H1 (cell line): ENCODE results near the gene ASIC1. TPM values are rescaled to one million over a fixed set of nuclear protein-coding genes. Genes with fewer than 3 reads are reported as not detected.

Experiments
- CTCF ChIA-PET: fragments of 300-600 bp; sonication (Branson Sonifier 250); formaldehyde crosslinking; loops from one replicate; lab custom pipeline; 2021; ENCODE audit not compliant: partially characterized antibody; lab: Charles Lee
- POLR2A ChIA-PET: fragments of 300-600 bp; sonication (Branson Sonifier 250); formaldehyde crosslinking; loops from one replicate; lab custom pipeline; 2021; ENCODE audit warnings: inconsistent platforms; ENCODE audit not compliant: partially characterized antibody; lab: Charles Lee
- DNase-seq, 2 experiments: peaks; one replicate each; pipeline versions ENCODE4 v3.0.0 to v3.0.0-alpha.2; 2010 to 2022; ENCODE audit warnings: low spot score in 2 of 2, low read depth in 1 of 2, mixed read lengths in 1 of 2
- FAIRE-seq: peaks from 2 replicates; lab custom pipeline; 2011; peaks lifted over from hg19 to GRCh38; lab: Jason Lieb, UNC
- H2AFZ ChIP-seq: 2 replicates; pipeline ENCODE4 v1.8.1; 2012; ENCODE audit warnings: low read length, inconsistent platforms
- H2AK5ac ChIP-seq: 2 replicates; pipeline ENCODE4 v1.6.1; 2013; ENCODE audit warnings: low read depth, low read length
- H2BK120ac ChIP-seq: replicated peaks from 2 replicates; pipeline ENCODE3; 2013; ENCODE audit warnings: low read depth, low read length, inconsistent platforms
- H2BK12ac ChIP-seq: 2 replicates; pipeline ENCODE4 v1.6.1; 2013; ENCODE audit warnings: low read depth, low read length
- H2BK15ac ChIP-seq: 2 replicates; pipeline ENCODE4 v1.6.1; 2013; ENCODE audit warnings: low read length
- H2BK20ac ChIP-seq: 2 replicates; pipeline ENCODE4 v1.6.1; 2013; ENCODE audit warnings: low read length
- H2BK5ac ChIP-seq: 2 replicates; pipeline ENCODE4 v1.6.1; 2013; ENCODE audit warnings: low read depth, low read length
- H3K14ac ChIP-seq: 2 replicates; pipeline ENCODE4 v1.6.1; 2013; ENCODE audit warnings: inconsistent platforms; ENCODE audit not compliant: insufficient read length
- H3K18ac ChIP-seq: 2 replicates; pipeline ENCODE4 v1.6.1; 2013; ENCODE audit warnings: low read length; ENCODE audit errors: extremely low read depth
- H3K23ac ChIP-seq: 2 replicates; pipeline ENCODE4 v1.6.1; 2013; ENCODE audit warnings: inconsistent platforms; ENCODE audit not compliant: insufficient read length
- H3K23me2 ChIP-seq: 2 replicates; pipeline ENCODE4 v1.6.1; 2013; ENCODE audit warnings: low read depth, low read length
- H3K27ac ChIP-seq: 2 replicates; pipeline ENCODE4 v1.6.1; 2011; ENCODE audit warnings: low read depth, low read length, inconsistent platforms
- H3K27me3 ChIP-seq, 4 experiments: replicated peaks in 1 of 4; 1 replicate in 1 of 4; 2 replicates in 3 of 4; pipeline versions ENCODE4 v1.6.1 to v1.8.1; 2011 to 2013; ENCODE audit warnings: low read length in 3 of 4, mild to moderate bottlenecking in 3 of 4, inconsistent platforms in 2 of 4, mixed read lengths in 2 of 4, moderate library complexity in 1 of 4; ENCODE audit not compliant: control insufficient read depth in 3 of 4, insufficient read depth in 3 of 4; ENCODE audit errors: extremely low read depth in 1 of 4
- H3K36me3 ChIP-seq, 4 experiments: 2 replicates each; pipeline versions ENCODE4 v1.6.1 to v1.8.1; 2011 to 2013; ENCODE audit warnings: mild to moderate bottlenecking in 4 of 4, low read length in 3 of 4, moderate library complexity in 2 of 4, control low read depth in 1 of 4, inconsistent platforms in 1 of 4; ENCODE audit not compliant: insufficient read depth in 4 of 4, control insufficient read depth in 2 of 4
- H3K4ac ChIP-seq: replicated peaks from 2 replicates; pipeline ENCODE3; 2013; ENCODE audit warnings: low read length, low read depth, mixed read lengths, inconsistent platforms; ENCODE audit not compliant: insufficient read length
- H3K4me1 ChIP-seq, 4 experiments: replicated peaks in 1 of 4; 1 replicate in 1 of 4; 2 replicates in 3 of 4; pipeline versions ENCODE4 v1.6.1 to v1.8.1; 2011 to 2013; ENCODE audit warnings: low read length in 3 of 4, inconsistent platforms in 2 of 4, mixed read lengths in 1 of 4; ENCODE audit not compliant: insufficient read depth in 4 of 4, control insufficient read depth in 3 of 4
- H3K4me2 ChIP-seq, 2 experiments: 2 replicates each; pipeline versions ENCODE4 v1.6.1 to v1.8.1; 2011 to 2013; ENCODE audit warnings: low read depth in 2 of 2, low read length in 2 of 2, control low read depth in 1 of 2, inconsistent platforms in 1 of 2, mild to moderate bottlenecking in 1 of 2; ENCODE audit not compliant: insufficient read depth in 1 of 2
- H3K4me3 ChIP-seq, 4 experiments: fragments of 200-600, 300-600 bp in 1 of 4; sonication (generic), shearing (Covaris generic), sonication (Bioruptor Twin) in 1 of 4; 2 replicates each; pipeline versions ENCODE4 v1.5.1 to v1.8.1; 2011 to 2016; ENCODE audit warnings: low read length in 4 of 4, low read depth in 3 of 4, control low read depth in 2 of 4, inconsistent platforms in 2 of 4, mild to moderate bottlenecking in 2 of 4, mixed read lengths in 1 of 4, moderate library complexity in 1 of 4; ENCODE audit not compliant: insufficient read depth in 2 of 4; ENCODE audit errors: extremely low read depth in 1 of 4
- H3K56ac ChIP-seq: replicated peaks from 2 replicates; pipeline ENCODE3; 2013; ENCODE audit warnings: low read depth, mild to moderate bottlenecking, mixed read lengths, low read length, inconsistent platforms; ENCODE audit not compliant: insufficient read length
- H3K79me1 ChIP-seq: 2 replicates; pipeline ENCODE4 v1.6.1; 2013; ENCODE audit warnings: low read depth, low read length, control low read depth
- H3K79me2 ChIP-seq, 2 experiments: 2 replicates each; pipeline versions ENCODE4 v1.6.1 to v1.8.1; 2012 to 2013; ENCODE audit warnings: low read length in 2 of 2, mild to moderate bottlenecking in 2 of 2, inconsistent platforms in 1 of 2; ENCODE audit not compliant: insufficient read depth in 2 of 2, control insufficient read depth in 1 of 2
- H3K9ac ChIP-seq, 4 experiments: replicated peaks in 1 of 4; 1 replicate in 1 of 4; 2 replicates in 3 of 4; pipeline versions ENCODE4 v1.6.1 to v1.8.1; 2011 to 2013; ENCODE audit warnings: low read depth in 3 of 4, low read length in 3 of 4, control low read depth in 2 of 4, mild to moderate bottlenecking in 2 of 4, moderate library complexity in 2 of 4, inconsistent platforms in 1 of 4; ENCODE audit errors: extremely low read depth in 1 of 4
- H3K9me3 ChIP-seq, 2 experiments: 2 replicates each; pipeline versions ENCODE4 v1.6.1 to v1.8.1; 2012 to 2013; ENCODE audit warnings: mild to moderate bottlenecking in 2 of 2, moderate library complexity in 2 of 2, control low read depth in 1 of 2, inconsistent platforms in 1 of 2, low read depth in 1 of 2, low read length in 1 of 2, mixed read lengths in 1 of 2; ENCODE audit not compliant: insufficient read depth in 2 of 2
- H4K20me1 ChIP-seq, 2 experiments: replicated peaks in 1 of 2; 2 replicates each; pipeline versions ENCODE3 to v1.8.1; 2011 to 2013; ENCODE audit warnings: inconsistent platforms in 2 of 2, low read length in 2 of 2, mild to moderate bottlenecking in 1 of 2; ENCODE audit not compliant: insufficient read depth in 2 of 2, control insufficient read depth in 1 of 2
- H4K5ac ChIP-seq: 2 replicates; pipeline ENCODE4 v1.6.1; 2013; ENCODE audit warnings: low read length, low read depth, mixed read lengths, inconsistent platforms; ENCODE audit not compliant: insufficient read length
- H4K8ac ChIP-seq: 2 replicates; pipeline ENCODE4 v1.8.0; 2013; ENCODE audit warnings: mild to moderate bottlenecking, moderate library complexity, low read length, inconsistent platforms; ENCODE audit not compliant: insufficient read depth; ENCODE audit errors: extremely low read depth
- H4K91ac ChIP-seq: replicated peaks from 2 replicates; pipeline ENCODE3; 2013; ENCODE audit warnings: low read length, mixed read lengths, inconsistent platforms; ENCODE audit not compliant: insufficient read length
- ASH2L ChIP-seq: fragments of 200-600, 300-600 bp; sonication (generic); IDR thresholded peaks from one replicate; pipeline ENCODE4 v1.7.1; 2017; ENCODE audit warnings: low read length
- KDM1A ChIP-seq: fragments of 200-600, 300-600 bp; sonication (generic); IDR thresholded peaks from 2 replicates; pipeline ENCODE4 v1.7.1; 2016; ENCODE audit warnings: mild to moderate bottlenecking, low read length, borderline replicate concordance
- SAP30 ChIP-seq: fragments of 300-600 bp; sonication (generic); IDR thresholded peaks from 2 replicates; pipeline ENCODE4 v1.7.1; 2012; ENCODE audit warnings: low read length, moderate library complexity, mild to moderate bottlenecking, inconsistent platforms; ENCODE audit not compliant: insufficient read depth, insufficient replicate concordance
- WGBS, 2 experiments: shearing (Covaris generic) in 1 of 2; methylation state at CpG; one replicate each; pipeline versions ENCODE4 v1.1.6 to v1.1.7; 2013 to 2015; ENCODE audit warnings: low lambda C conversion rate in 2 of 2, mixed read lengths in 2 of 2, inconsistent platforms in 1 of 2, low coverage in 1 of 2, missing lambda C conversion rate in 1 of 2; ENCODE audit not compliant: insufficient replicate concordance in 2 of 2, insufficient coverage in 1 of 2, insufficient read length in 1 of 2; ENCODE audit errors: extremely low coverage in 1 of 2, missing lambda C conversion rate in 1 of 2; 5-methylcytosine and 5-hydroxymethylcytosine counted together
- polyA plus RNA-seq, 7 experiments: library from polyadenylated mRNA; depleted of rRNA in 3 of 7; stranded (reverse) in 5 of 7; unstranded in 2 of 7; fragments of >200 nt in 5 of 7; fragments of 200-250 nt in 2 of 7; gene quantifications; 1 replicate in 5 of 7; 2 replicates in 1 of 7; 4 replicates in 1 of 7; pipeline versions ENCODE4 v1.2.1 to v1.2.3, GENCODE V29; 2011 to 2013; ENCODE audit warnings: missing spikeins in 2 of 7, mixed read lengths in 2 of 7
- total RNA-seq: library from RNA; stranded (reverse); fragmentation: NEBNext Ultra II Directional; extraction: Animal tissue kit (Norgen Biotek cat#: 25700); gene quantifications from 2 replicates; pipeline ENCODE4 v1.2.1, GENCODE V29; 2021

The ASIC1 gene
- total and polyA plus RNA-seq, 2 of the 8 experiments (the other 6 are each of a cell fraction or from before 2014, with no cell fraction given): 2.4 to 4.4 TPM

DNA sequence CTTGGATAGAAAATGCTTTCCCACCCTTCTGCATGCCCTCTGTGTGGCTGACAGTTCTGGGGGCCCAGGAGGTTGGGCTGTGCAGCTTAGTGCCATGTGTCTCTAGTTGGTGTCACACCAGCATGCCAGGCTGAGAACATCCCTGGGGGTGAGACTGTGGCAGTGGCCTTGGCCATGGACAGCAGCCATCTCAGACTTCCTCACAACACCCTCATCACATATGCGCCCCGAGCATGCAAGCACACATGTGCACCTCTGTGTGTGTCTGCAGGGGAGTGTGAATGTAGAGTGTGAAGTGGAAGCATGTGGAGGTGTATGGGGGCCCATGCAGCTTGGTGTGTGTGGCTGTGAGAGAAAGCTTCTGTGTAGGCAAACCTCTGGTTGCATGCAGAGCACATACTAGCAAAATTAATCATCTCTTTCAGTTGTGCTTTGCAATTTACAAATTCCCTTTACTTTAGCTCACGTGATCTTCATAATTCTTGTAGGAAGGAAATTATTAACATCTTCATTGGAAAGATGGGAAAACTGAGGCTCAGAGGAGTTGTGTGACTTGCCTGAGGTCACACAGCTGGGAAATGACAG is 8.4 kb downstream of the ASIC1 start:
- H2BK5ac ChIP-seq: no peak overlapping the region
- no peak overlapping the region for H3K23ac ChIP-seq
- H2BK120ac ChIP-seq: no peak overlapping the region
- DNase-seq (no peak), FAIRE-seq (no peak)
- no peak overlapping the region for H2AK5ac ChIP-seq
- 86% methylated on average over 3 of the region's 3 CpGs; no CpG with 5 or more reads in 1 of the 2 experiments for WGBS, 2 experiments
- peak overlapping the region; percentile 1; the same call in 1 of the 2 replicates for H2BK12ac ChIP-seq
- no peak overlapping the region for H2AFZ ChIP-seq
- peaks cover 0 to 9% (median 2%) of the 10 kb centered on the region in 4 experiments; a peak in 4 of 7 replicates for H3K27me3 ChIP-seq
- H3K9ac ChIP-seq: no peak overlapping the region; a peak in 1 of 7 replicates
- POLR2A ChIA-PET: interaction anchor here (0.9 to 1.9 kb wide), 5 partner anchors 8 to 99 kb away, joined by 3 to 6 read pairs (median 5); partner anchors contain the start of gene SMARCD1
- H3K36me3 ChIP-seq: no peaks in the 10 kb centered on the region
- peaks cover 0 to 5% (median 0%) of the 10 kb centered on the region in 4 experiments; a peak in 2 of 7 replicates for H3K4me1 ChIP-seq
- no peaks in the 10 kb centered on the region for H3K79me2 ChIP-seq
- H3K23me2 ChIP-seq: no peaks in the 10 kb centered on the region; the same call in 1 of the 2 replicates
- no peak overlapping the region for H2BK15ac ChIP-seq
- no peak overlapping the region for H3K14ac ChIP-seq
- H2BK20ac ChIP-seq: no peak overlapping the region
- no peak overlapping the region for H4K8ac ChIP-seq
- no peak overlapping the region for H3K18ac ChIP-seq
- H4K5ac ChIP-seq: no peak overlapping the region
- TF ChIP-seq ASH2L (peak; percentile 25), SAP30 (no peak), KDM1A (peak; percentile 28; the same call in 1 of the 2 replicates)
- H3K27ac ChIP-seq: no peak overlapping the region
- CTCF ChIA-PET: interaction anchor here (0.6 to 22.8 kb wide), 12 partner anchors 5 to 401 kb away, joined by 3 to 420 read pairs (median 5); partner anchors contain the start of genes AQP6, ASIC1 and SMARCD1
- no peak overlapping the region for H4K91ac ChIP-seq
- H3K4me3 ChIP-seq: no peak overlapping the region
- H3K4ac ChIP-seq: no peak overlapping the region
- H3K9me3 ChIP-seq: no peaks in the 10 kb centered on the region
- 0 out of 4 replicates have a peak overlapping the region, but pooled peaks of 1 of the 2 experiments have one; percentile 10 for H3K4me2 ChIP-seq
- H3K79me1 ChIP-seq: no peaks in the 10 kb centered on the region
- no peaks in the 10 kb centered on the region for H4K20me1 ChIP-seq
- H3K56ac ChIP-seq: no peak overlapping the region
